Measurements from ENCODE around the gene DSN1.
A peak's percentile ranks its signal among the peaks of the same experiment; 100 is the strongest.

DSN1 gene

GRCh38 chr20:36752582-36752981 is 21.0 kb downstream of the DSN1 start:
- peaks cover 9% of the 10 kb centered on the region for H3K4me1 Mint-ChIP-seq (ENCODE audit: low read depth)
- no peaks in the 10 kb centered on the region for H3K27me3 Mint-ChIP-seq
- H3K27ac Mint-ChIP-seq = no peak overlapping the region
- H3K4me3 Mint-ChIP-seq = no peak overlapping the region
- peaks cover 54% of the 10 kb centered on the region for H3K36me3 Mint-ChIP-seq (ENCODE audit: low read depth)
- no peaks in the 10 kb centered on the region for H3K9me3 Mint-ChIP-seq

GRCh38 chr20:36745927-36746659 is 27.5 kb downstream of the DSN1 start, which contains the start of gene NDRG3:
TSS of gene NDRG3 (minus strand) at chr20:36746090. CDS start at chr20:36721735, 24,355 bp downstream.
- no peaks in the 10 kb centered on the region for H3K9me3 Mint-ChIP-seq
- peak within 1 kb of the TSS; percentile 87 for H3K4me3 Mint-ChIP-seq
- no peaks in the 10 kb centered on the region for H3K27me3 Mint-ChIP-seq
- peak within 1 kb of the TSS; percentile 91 for H3K27ac Mint-ChIP-seq
- H3K36me3 Mint-ChIP-seq (ENCODE audit: low read depth) = peaks cover 4% of the 10 kb centered on the region
- H3K4me1 Mint-ChIP-seq (ENCODE audit: low read depth) = peaks cover 22% of the 10 kb centered on the region

GRCh38 chr20:36745234-36745926 is 28.2 kb downstream of the DSN1 start:
- peak overlapping the region; percentile 57 for H3K27ac Mint-ChIP-seq
- peak overlapping the region; percentile 87 for H3K4me3 Mint-ChIP-seq
- H3K9me3 Mint-ChIP-seq = no peaks in the 10 kb centered on the region
- no peaks in the 10 kb centered on the region for H3K36me3 Mint-ChIP-seq (ENCODE audit: low read depth)
- H3K4me1 Mint-ChIP-seq (ENCODE audit: low read depth) = peaks cover 22% of the 10 kb centered on the region
- H3K27me3 Mint-ChIP-seq = no peaks in the 10 kb centered on the region

GRCh38 chr20:36744764-36745191 is 28.8 kb downstream of the DSN1 start:
- no peaks in the 10 kb centered on the region for H3K9me3 Mint-ChIP-seq
- peaks cover 22% of the 10 kb centered on the region for H3K4me1 Mint-ChIP-seq (ENCODE audit: low read depth)
- no peaks in the 10 kb centered on the region for H3K36me3 Mint-ChIP-seq (ENCODE audit: low read depth)
- H3K4me3 Mint-ChIP-seq = peak overlapping the region; percentile 87
- H3K27ac Mint-ChIP-seq = no peak overlapping the region
- no peaks in the 10 kb centered on the region for H3K27me3 Mint-ChIP-seq

- H3K4me1 Mint-ChIP-seq (ENCODE audit: low read depth) = peaks cover 22% of the 10 kb centered on the region
- H3K36me3 Mint-ChIP-seq (ENCODE audit: low read depth) = no peaks in the 10 kb centered on the region
- H3K9me3 Mint-ChIP-seq = no peaks in the 10 kb centered on the region
- H3K27ac Mint-ChIP-seq = peak overlapping the region; percentile 9
- H3K4me3 Mint-ChIP-seq = peak overlapping the region; percentile 65
- H3K27me3 Mint-ChIP-seq = no peaks in the 10 kb centered on the region
Measured at GRCh38 chr20:36744243-36744642, 29.3 kb downstream of the DSN1 start.

- Mint-ChIP-seq H3K4me1 (ENCODE audit: low read depth) (peaks cover 22% of the 10 kb centered on the region), H3K36me3 (ENCODE audit: low read depth) (no peaks in the 10 kb centered on the region), H3K27ac (no peak overlapping the region), H3K9me3 (no peaks in the 10 kb centered on the region), H3K27me3 (no peaks in the 10 kb centered on the region), H3K4me3 (no peak overlapping the region)
Measured at GRCh38 chr20:36742558-36742957, 31.0 kb downstream of the DSN1 start.

GRCh38 chr20:36741072-36741471 is 32.5 kb downstream of the DSN1 start:
- Mint-ChIP-seq H3K9me3 (no peaks in the 10 kb centered on the region), H3K27me3 (no peaks in the 10 kb centered on the region), H3K36me3 (ENCODE audit: low read depth) (no peaks in the 10 kb centered on the region), H3K27ac (no peak overlapping the region), H3K4me3 (no peak overlapping the region), H3K4me1 (ENCODE audit: low read depth) (peaks cover 15% of the 10 kb centered on the region)

GRCh38 chr20:36737183-36737499 is 36.4 kb downstream of the DSN1 start:
- H3K36me3 Mint-ChIP-seq (ENCODE audit: low read depth) = no peaks in the 10 kb centered on the region
- no peaks in the 10 kb centered on the region for H3K9me3 Mint-ChIP-seq
- H3K4me1 Mint-ChIP-seq (ENCODE audit: low read depth) = peaks cover 26% of the 10 kb centered on the region
- no peak overlapping the region for H3K27ac Mint-ChIP-seq
- no peak overlapping the region for H3K4me3 Mint-ChIP-seq
- no peaks in the 10 kb centered on the region for H3K27me3 Mint-ChIP-seq

- peaks cover 28% of the 10 kb centered on the region for H3K4me1 Mint-ChIP-seq (ENCODE audit: low read depth)
- H3K36me3 Mint-ChIP-seq (ENCODE audit: low read depth) = no peaks in the 10 kb centered on the region
- H3K4me3 Mint-ChIP-seq = no peak overlapping the region
- no peaks in the 10 kb centered on the region for H3K9me3 Mint-ChIP-seq
- H3K27ac Mint-ChIP-seq = no peak overlapping the region
- no peaks in the 10 kb centered on the region for H3K27me3 Mint-ChIP-seq
Measured at GRCh38 chr20:36736451-36737182, 36.9 kb downstream of the DSN1 start.

- Mint-ChIP-seq H3K27me3 (no peaks in the 10 kb centered on the region), H3K4me1 (ENCODE audit: low read depth) (peaks cover 28% of the 10 kb centered on the region), H3K4me3 (no peak overlapping the region), H3K9me3 (no peaks in the 10 kb centered on the region), H3K36me3 (ENCODE audit: low read depth) (no peaks in the 10 kb centered on the region), H3K27ac (no peak overlapping the region)
Measured at GRCh38 chr20:36732456-36732855, 41.1 kb downstream of the DSN1 start.

- H3K4me1 Mint-ChIP-seq (ENCODE audit: low read depth) = peaks cover 18% of the 10 kb centered on the region
- no peaks in the 10 kb centered on the region for H3K36me3 Mint-ChIP-seq (ENCODE audit: low read depth)
- no peak overlapping the region for H3K27ac Mint-ChIP-seq
- H3K9me3 Mint-ChIP-seq = no peaks in the 10 kb centered on the region
- no peak overlapping the region for H3K4me3 Mint-ChIP-seq
- H3K27me3 Mint-ChIP-seq = no peaks in the 10 kb centered on the region
Measured at GRCh38 chr20:36728986-36729385, 44.6 kb downstream of the DSN1 start.

GRCh38 chr20:36726168-36726567 is 47.4 kb downstream of the DSN1 start:
- Mint-ChIP-seq H3K27me3 (no peaks in the 10 kb centered on the region), H3K4me1 (ENCODE audit: low read depth) (no peaks in the 10 kb centered on the region), H3K4me3 (no peak overlapping the region), H3K27ac (no peak overlapping the region), H3K36me3 (ENCODE audit: low read depth) (peaks cover 4% of the 10 kb centered on the region), H3K9me3 (no peaks in the 10 kb centered on the region)

- Mint-ChIP-seq H3K27me3 (no peaks in the 10 kb centered on the region), H3K36me3 (ENCODE audit: low read depth) (peaks cover 8% of the 10 kb centered on the region)
Measured at GRCh38 chr20:36720510-36720909, 53.1 kb downstream of the DSN1 start.

GRCh38 chr20:36717657-36718056 is 55.9 kb downstream of the DSN1 start:
- H3K27ac Mint-ChIP-seq = no peak overlapping the region
- no peaks in the 10 kb centered on the region for H3K9me3 Mint-ChIP-seq
- no peak overlapping the region for H3K4me3 Mint-ChIP-seq
- H3K36me3 Mint-ChIP-seq (ENCODE audit: low read depth) = peaks cover 8% of the 10 kb centered on the region
- peaks cover 10% of the 10 kb centered on the region for H3K4me1 Mint-ChIP-seq (ENCODE audit: low read depth)
- H3K27me3 Mint-ChIP-seq = no peaks in the 10 kb centered on the region

More at GRCh38 chr20:36720510-36720909, 53.1 kb downstream of the DSN1 start:
- Mint-ChIP-seq H3K4me1 (ENCODE audit: low read depth) (peaks cover 10% of the 10 kb centered on the region), H3K9me3 (no peaks in the 10 kb centered on the region), H3K27ac (peak overlapping the region; percentile 8), H3K4me3 (no peak overlapping the region)

GRCh38 chr20:36717021-36717420 is 56.5 kb downstream of the DSN1 start:
- H3K4me1 Mint-ChIP-seq (ENCODE audit: low read depth) = peaks cover 10% of the 10 kb centered on the region
- no peak overlapping the region for H3K27ac Mint-ChIP-seq
- H3K4me3 Mint-ChIP-seq = no peak overlapping the region
- H3K27me3 Mint-ChIP-seq = no peaks in the 10 kb centered on the region
- H3K36me3 Mint-ChIP-seq (ENCODE audit: low read depth) = peaks cover 8% of the 10 kb centered on the region
- no peaks in the 10 kb centered on the region for H3K9me3 Mint-ChIP-seq

Data from stimulated activated naive CD8-positive, alpha-beta T cell treated with anti-CD3 and anti-CD28 coated beads, Interleukin-15, Interleukin-2, amounts not matched to agents 100 ng/mL and 50 ng/mL, for 24 hours (primary cell).